Endothelial cell of umbilical vein (primary cell): Measurements from ENCODE around the gene ATXN7L2. TPM values are rescaled to one million over a fixed set of nuclear protein-coding genes. Genes with fewer than 3 reads are reported as not detected.

Experiments used
- BruUV-seq: library from RNA; stranded (reverse); fragments of 400-500 nt; replicated peaks from 2 replicates; lab custom pipeline; 2021; lab: Mats Ljungman, UMichigan
- CTCF ChIA-PET: fragments of 300-600, 350-600 bp; sonication (Branson Sonifier 250); formaldehyde crosslinking; loops from one replicate; lab custom pipeline; 2021; ENCODE audit warnings: antibody characterized with exemption, inconsistent platforms; lab: Charles Lee
- POLR2A ChIA-PET: fragments of 300-600, 350-600 bp; sonication (Branson Sonifier 250); formaldehyde crosslinking; loops from one replicate; lab custom pipeline; 2021; ENCODE audit warnings: antibody characterized with exemption, inconsistent platforms; lab: Charles Lee
- DNase-seq: peaks from one replicate; pipeline ENCODE4 v3.0.0-alpha.2; 2011; ENCODE audit warnings: low read depth, low spot score
- FAIRE-seq: peaks from 2 replicates; lab custom pipeline; 2011; peaks lifted over from hg19 to GRCh38; lab: Jason Lieb, UNC
- H2AFZ ChIP-seq: 2 replicates; pipeline ENCODE4 v1.6.0; 2012; ENCODE audit warnings: low read depth, low read length, control low read depth, inconsistent platforms
- H3K27ac ChIP-seq: 2 replicates; pipeline ENCODE4 v1.5.1; 2011; ENCODE audit warnings: low read depth, mild to moderate bottlenecking, control low read depth, low read length, moderate library complexity; ENCODE audit not compliant: insufficient read depth
- H3K27me3 ChIP-seq, 2 experiments: 2 replicates each; pipeline versions ENCODE4 v1.6.0 to v1.6.1; 2011; ENCODE audit warnings: low read length in 2 of 2, mixed read lengths in 1 of 2; ENCODE audit not compliant: control insufficient read depth in 2 of 2, insufficient read depth in 2 of 2
- H3K36me3 ChIP-seq, 2 experiments: 2 replicates in 1 of 2; 3 replicates in 1 of 2; pipeline ENCODE4 v1.5.1; 2011; ENCODE audit warnings: low read length in 2 of 2, mild to moderate bottlenecking in 1 of 2, moderate library complexity in 1 of 2; ENCODE audit not compliant: control insufficient read depth in 2 of 2, insufficient read depth in 2 of 2; ENCODE audit errors: extremely low read depth in 1 of 2
- H3K4me1 ChIP-seq: 3 replicates; pipeline ENCODE4 v1.5.1; 2011; ENCODE audit warnings: mild to moderate bottlenecking, low read length; ENCODE audit not compliant: control insufficient read depth, insufficient read depth; ENCODE audit errors: extremely low read depth
- H3K4me2 ChIP-seq: 2 replicates; pipeline ENCODE4 v1.6.1; 2011; ENCODE audit warnings: low read length, control low read depth, mixed read lengths; ENCODE audit not compliant: insufficient read depth
- H3K4me3 ChIP-seq, 3 experiments: fragments of 200-600 bp in 1 of 3; sonication (generic), shearing (Covaris generic) in 1 of 3; replicated peaks in 1 of 3; 2 replicates each; pipeline ENCODE4 v1.5.1; 2011 to 2016; ENCODE audit warnings: control low read depth in 3 of 3, low read length in 3 of 3, mild to moderate bottlenecking in 2 of 3, inconsistent platforms in 1 of 3, low read depth in 1 of 3, moderate library complexity in 1 of 3; ENCODE audit not compliant: insufficient read depth in 1 of 3
- H3K79me2 ChIP-seq: 2 replicates; pipeline ENCODE4 v1.6.0; 2012; ENCODE audit warnings: low read length, inconsistent platforms; ENCODE audit not compliant: control insufficient read depth, insufficient read depth
- H3K9ac ChIP-seq: replicated peaks from 2 replicates; pipeline ENCODE3; 2011; ENCODE audit warnings: low read length, control low read depth; ENCODE audit not compliant: insufficient read depth; ENCODE audit errors: extremely low read depth
- H3K9me1 ChIP-seq: replicated peaks from 3 replicates; pipeline ENCODE4 v1.6.0; 2011; ENCODE audit warnings: mild to moderate bottlenecking, low read length; ENCODE audit not compliant: control insufficient read depth, insufficient read depth; ENCODE audit errors: extremely low read depth
- H3K9me3 ChIP-seq: replicated peaks from 2 replicates; pipeline ENCODE4 v1.5.1; 2012; ENCODE audit warnings: low read length, inconsistent platforms; ENCODE audit not compliant: control insufficient read depth, insufficient read depth
- H4K20me1 ChIP-seq: replicated peaks from 2 replicates; pipeline ENCODE3; 2011; ENCODE audit warnings: mild to moderate bottlenecking, low read length; ENCODE audit not compliant: control insufficient read depth, insufficient read depth; ENCODE audit errors: extremely low read depth
- CTCF ChIP-seq, 2 donors: IDR thresholded peaks; 1 replicate in 1 of 2; 2 replicates in 1 of 2; pipeline ENCODE4 v1.5.1; 2011; ENCODE audit warnings: low read length in 2 of 2, mild to moderate bottlenecking in 2 of 2, moderate library complexity in 2 of 2, control low read depth in 1 of 2, inconsistent platforms in 1 of 2, low read depth in 1 of 2; ENCODE audit not compliant: insufficient read depth in 1 of 2; ENCODE audit errors: extremely low read depth in 1 of 2
- EZH2 ChIP-seq: IDR thresholded peaks from 2 replicates; pipeline ENCODE4 v1.6.1; 2012; ENCODE audit warnings: borderline replicate concordance, low read depth, mild to moderate bottlenecking, moderate library complexity, low read length, inconsistent platforms; ENCODE audit not compliant: severe bottlenecking
- FOS ChIP-seq: IDR thresholded peaks from 2 replicates; pipeline ENCODE4 v1.6.1; 2011; ENCODE audit warnings: mild to moderate bottlenecking, low read length, moderate library complexity, borderline replicate concordance; ENCODE audit not compliant: insufficient read depth
- GATA2 ChIP-seq: IDR thresholded peaks from 2 replicates; pipeline ENCODE4 v1.7.0; 2011; ENCODE audit warnings: low read depth, mild to moderate bottlenecking, moderate library complexity, mixed read lengths, low read length; ENCODE audit not compliant: insufficient read length, insufficient read depth
- JUN ChIP-seq: IDR thresholded peaks from 2 replicates; pipeline ENCODE4 v1.6.1; 2011; ENCODE audit warnings: borderline replicate concordance, low read depth; ENCODE audit not compliant: insufficient read length, insufficient read depth
- MAX ChIP-seq: IDR thresholded peaks from 2 replicates; pipeline ENCODE4 v1.6.1; 2011; ENCODE audit not compliant: insufficient read depth, insufficient read length
- MYC ChIP-seq: IDR thresholded peaks from one replicate; pipeline ENCODE4 v1.6.1; 2011; ENCODE audit warnings: mild to moderate bottlenecking, low read depth, low read length
- POLR2A ChIP-seq: IDR thresholded peaks from 2 replicates; pipeline ENCODE4 v1.6.1; 2012; ENCODE audit warnings: low read depth, mild to moderate bottlenecking, control low read depth, low read length
- POLR2AphosphoS5 ChIP-seq: IDR thresholded peaks from 2 replicates; pipeline ENCODE4 v1.6.1; 2012; ENCODE audit warnings: low read depth, mild to moderate bottlenecking, control low read depth, low read length, moderate library complexity; ENCODE audit not compliant: insufficient read depth
- dilution Hi-C: fragments of 300-500 bp; cut with MboI; formaldehyde crosslinking; loops from one replicate; pipeline ENCODE4 v1.15.0; 2019; ENCODE audit warnings: low sequenced_read_pairs; ENCODE audit not compliant: extremely low pct_ligation_motif_present
- intact Hi-C: fragments of 100-400 bp; cut with micrococcal nuclease; formaldehyde crosslinking; loops from one replicate; pipeline ENCODE4 v1.10.0; 2022
- polyA plus RNA-seq, 4 experiments: library from polyadenylated mRNA; depleted of rRNA in 3 of 4; stranded (reverse) in 3 of 4; unstranded in 1 of 4; fragments of >200 nt; gene quantifications; 2 replicates each; pipeline versions ENCODE4 v1.2.1 to v1.2.3, GENCODE V29; 2011 to 2012; ENCODE audit warnings: missing spikeins in 1 of 4
- total RNA-seq: library from RNA; stranded (reverse); gene quantifications from 2 replicates; pipeline ENCODE4 v1.2.3, GENCODE V29; 2021

ATXN7L2 gene
- total and polyA plus RNA-seq, 2 donors (not counting 3 experiments of a cell fraction or from before 2014, with no cell fraction given), result 4.4 to 4.9 TPM

- intact Hi-C loops (loop anchor here (5.0 kb wide), 2 partner anchors 147 to 247 kb away; partner anchors contain the start of gene GSTM3), dilution Hi-C loops (no loop called here)
- ChIA-PET CTCF (interaction anchor here (2.4 to 23.0 kb wide), 2 partner anchors 14 to 36 kb away, joined by 9 to 955 read pairs; partner anchors contain the start of genes AMIGO1 and GPR61), POLR2A (no interaction called here)
- no peak overlapping the region for H3K9ac ChIP-seq
- no peak overlapping the region for H3K4me2 ChIP-seq
- no peak overlapping the region for H3K27ac ChIP-seq
- FAIRE-seq (no peak), DNase-seq (no peak)
- H4K20me1 ChIP-seq, result no peaks in the 10 kb centered on the region
- no peak overlapping the region for H3K4me3 ChIP-seq
- peaks cover 2% of the 10 kb centered on the region for H3K79me2 ChIP-seq
- peaks cover 22% of the 10 kb centered on the region for H3K4me1 ChIP-seq
- no peaks in the 10 kb centered on the region for H3K9me3 ChIP-seq
- TF ChIP-seq MYC (no peak), EZH2 (no peak), JUN (no peak), FOS (no peak), MAX (no peak), CTCF (IDR thresholded peaks at IDR 0.05; ENCODE audit: extremely low read depth in 1 of 2, insufficient read depth in 1 of 2, low read depth in 1 of 2, low read length in 2 of 2) (no peak), GATA2 (no peak), POLR2A (no peak), POLR2AphosphoS5 (no peak)
- H3K27me3 ChIP-seq, result no peaks in the 10 kb centered on the region
- BruUV-seq, result no TSS peak
- H2AFZ ChIP-seq, result no peak overlapping the region
- no peaks in the 10 kb centered on the region for H3K9me1 ChIP-seq
- H3K36me3 ChIP-seq, result peaks cover 0 to 7% of the 10 kb centered on the region in 2 experiments
Measured at GRCh38 chr1:109495738-109496137, 12.0 kb downstream of the ATXN7L2 start.
